Esophagus muscularis mucosa (tissue), 3 donors: ENCODE measurements around the gene AAGAB.

Source experiments
- CTCF ChIP-seq, 3 experiments: fragments of 200-600 bp in 2 of 3; fragments of 450-650 bp in 1 of 3; sonication (generic) in 2 of 3; IDR thresholded peaks; one replicate each; pipeline ENCODE4 v1.5.1; 2017 to 2019; ENCODE audit warnings: antibody characterized with exemption in 3 of 3, mild to moderate bottlenecking in 2 of 3, moderate library complexity in 1 of 3
- POLR2A ChIP-seq: fragments of 450-650 bp; IDR thresholded peaks from one replicate; pipeline ENCODE4 v1.6.1; 2017; ENCODE audit warnings: antibody characterized with exemption, moderate library complexity, mild to moderate bottlenecking, low read depth
- POLR2AphosphoS5 ChIP-seq, 2 donors: sonication (generic); formaldehyde crosslinking; IDR thresholded peaks; one replicate each; pipeline ENCODE4 v1.6.1; 2017; ENCODE audit warnings: antibody characterized with exemption in 2 of 2

- TF ChIP-seq POLR2AphosphoS5 (IDR thresholded peaks at IDR 0.05) (no peak), CTCF (IDR thresholded peaks at IDR 0.05) (no peak), POLR2A (no peak)
Observed at GRCh38 chr15:67281714-67282113, 27.3 kb upstream of the AAGAB start.
